Astrocyte (in vitro differentiated cells and primary cell): Measurements from ENCODE around the gene RFC2. TPM values are rescaled to one million over a fixed set of nuclear protein-coding genes. Genes with fewer than 3 reads are reported as not detected.
A peak's percentile ranks its signal among the peaks of the same experiment; 100 is the strongest.

Source experiments
- DNase-seq: peaks from one replicate; pipeline ENCODE4 v3.0.0-alpha.2; 2010; ENCODE audit warnings: low read depth
- FAIRE-seq: peaks from 2 replicates; lab custom pipeline; 2011; peaks lifted over from hg19 to GRCh38; lab: Jason Lieb, UNC
- H2AFZ ChIP-seq: 2 replicates; pipeline ENCODE4 v1.6.0; 2012; ENCODE audit warnings: low read depth, low read length, inconsistent platforms
- H3K27ac ChIP-seq: 2 replicates; pipeline ENCODE4 v1.5.1; 2011; ENCODE audit warnings: low read depth, low read length, inconsistent platforms
- H3K27me3 ChIP-seq: 2 replicates; pipeline ENCODE4 v1.6.0; 2011; ENCODE audit warnings: low read length, inconsistent platforms; ENCODE audit not compliant: insufficient read depth
- H3K36me3 ChIP-seq: 2 replicates; pipeline ENCODE4 v1.5.1; 2011; ENCODE audit warnings: low read length, inconsistent platforms; ENCODE audit not compliant: insufficient read depth
- H3K4me1 ChIP-seq: 2 replicates; pipeline ENCODE4 v1.5.1; 2011; ENCODE audit warnings: low read length, inconsistent platforms; ENCODE audit not compliant: insufficient read depth
- H3K4me2 ChIP-seq: 2 replicates; pipeline ENCODE4 v1.6.0; 2012; ENCODE audit warnings: low read length, inconsistent platforms
- H3K4me3 ChIP-seq: 2 replicates; pipeline ENCODE4 v1.5.1; 2011; ENCODE audit warnings: low read depth, mild to moderate bottlenecking, low read length, inconsistent platforms; ENCODE audit not compliant: insufficient read depth
- H3K79me2 ChIP-seq: 2 replicates; pipeline ENCODE4 v1.6.0; 2012; ENCODE audit warnings: mild to moderate bottlenecking, low read length, inconsistent platforms; ENCODE audit not compliant: insufficient read depth
- H3K9ac ChIP-seq: 2 replicates; pipeline ENCODE4 v1.6.0; 2012; ENCODE audit warnings: mild to moderate bottlenecking, low read length, inconsistent platforms
- H3K9me3 ChIP-seq: 2 replicates; pipeline ENCODE4 v1.5.1; 2012; ENCODE audit warnings: low read depth, mild to moderate bottlenecking, low read length, inconsistent platforms; ENCODE audit not compliant: insufficient read depth
- H4K20me1 ChIP-seq: 2 replicates; pipeline ENCODE4 v1.6.0; 2012; ENCODE audit warnings: low read length, inconsistent platforms; ENCODE audit not compliant: insufficient read depth
- H3K27ac Mint-ChIP-seq: one replicate; pipeline ENCODE4 v1.8.0; 2021; ENCODE audit warnings: mild to moderate bottlenecking, mixed read lengths; ENCODE audit not compliant: unreplicated experiment
- H3K27me3 Mint-ChIP-seq: one replicate; pipeline ENCODE4 v1.8.0; 2021; ENCODE audit warnings: low read depth, mixed read lengths; ENCODE audit not compliant: unreplicated experiment
- H3K36me3 Mint-ChIP-seq: one replicate; pipeline ENCODE4 v1.8.0; 2021; ENCODE audit warnings: low read depth, mixed read lengths; ENCODE audit not compliant: unreplicated experiment
- H3K4me1 Mint-ChIP-seq: one replicate; pipeline ENCODE4 v1.8.0; 2021; ENCODE audit warnings: low read depth, mixed read lengths; ENCODE audit not compliant: unreplicated experiment
- H3K4me3 Mint-ChIP-seq: one replicate; pipeline ENCODE4 v1.8.0; 2021; ENCODE audit warnings: mild to moderate bottlenecking, moderate library complexity, mixed read lengths; ENCODE audit not compliant: unreplicated experiment
- H3K9me3 Mint-ChIP-seq: one replicate; pipeline ENCODE4 v1.8.0; 2021; ENCODE audit warnings: mild to moderate bottlenecking, mixed read lengths; ENCODE audit not compliant: unreplicated experiment
- CTCF ChIP-seq: IDR thresholded peaks from 2 replicates; pipeline ENCODE4 v1.5.1; 2011; ENCODE audit warnings: low read depth, mild to moderate bottlenecking, inconsistent platforms, low read length, moderate library complexity; ENCODE audit not compliant: insufficient read depth
- EZH2 ChIP-seq: IDR thresholded peaks from 2 replicates; pipeline ENCODE4 v1.6.1; 2012; ENCODE audit warnings: mild to moderate bottlenecking, low read length, inconsistent platforms; ENCODE audit not compliant: insufficient read depth
- total RNA-seq: library from RNA; stranded (reverse); gene quantifications from 2 replicates; pipeline ENCODE4 v1.2.1, GENCODE V29; 2021

RFC2 gene
- total RNA-seq, 1 donor from 2014 or later, result 12.3 TPM

GRCh38 chr7:74289018-74289658 is 34.9 kb upstream of the RFC2 start, which contains the start of gene CLIP2:
TSS of gene CLIP2 (plus strand) at chr7:74289407. CDS start at chr7:74317547, 28,140 bp downstream.
- Histone ChIP-seq H4K20me1 (peaks cover 44% of the 10 kb centered on the region), H3K9ac (peak within 1 kb of the TSS; percentile 92), H3K79me2 (peaks cover 45% of the 10 kb centered on the region), H3K9me3 (no peaks in the 10 kb centered on the region), H3K27me3 (no peaks in the 10 kb centered on the region), H2AFZ (peak within 1 kb of the TSS; percentile 94), H3K4me1 (peaks cover 17% of the 10 kb centered on the region), H3K36me3 (no peaks in the 10 kb centered on the region), H3K4me2 (peak within 1 kb of the TSS; percentile 98), H3K27ac (peak within 1 kb of the TSS; percentile 64), H3K4me3 (peak within 1 kb of the TSS; percentile 85)
- FAIRE-seq, result no peak
- no peaks in the 10 kb centered on the region for H3K9me3 Mint-ChIP-seq
- peaks cover 6% of the 10 kb centered on the region for H3K4me1 Mint-ChIP-seq
- H3K4me3 Mint-ChIP-seq, result peak within 1 kb of the TSS; percentile 92
- TF ChIP-seq EZH2, result no peak
- peak; percentile 75 for DNase-seq
- no peaks in the 10 kb centered on the region for H3K27me3 Mint-ChIP-seq
- H3K36me3 Mint-ChIP-seq, result peaks cover 2% of the 10 kb centered on the region
- no peak within 1 kb of the TSS for H3K27ac Mint-ChIP-seq

- Histone ChIP-seq H4K20me1 (peaks cover 35% of the 10 kb centered on the region), H3K4me2 (peak overlapping the region; percentile 86), H3K9me3 (no peaks in the 10 kb centered on the region), H2AFZ (peak overlapping the region; percentile 94), H3K27me3 (no peaks in the 10 kb centered on the region), H3K79me2 (peaks cover 38% of the 10 kb centered on the region), H3K36me3 (no peaks in the 10 kb centered on the region), H3K4me1 (peaks cover 15% of the 10 kb centered on the region), H3K4me3 (peak overlapping the region; percentile 61), H3K27ac (no peak overlapping the region), H3K9ac (peak overlapping the region; percentile 77)
- Mint-ChIP-seq H3K27me3 (no peaks in the 10 kb centered on the region), H3K36me3 (peaks cover 2% of the 10 kb centered on the region), H3K9me3 (no peaks in the 10 kb centered on the region), H3K27ac (no peak overlapping the region), H3K4me1 (peaks cover 6% of the 10 kb centered on the region), H3K4me3 (peak overlapping the region; percentile 92)
- FAIRE-seq, result no peak
- TF ChIP-seq EZH2 (no peak), CTCF (no peak)
- DNase-seq, result no peak
Observed at GRCh38 chr7:74288034-74288881, 34.1 kb upstream of the RFC2 start.

GRCh38 chr7:74287303-74288033 is 33.3 kb upstream of the RFC2 start:
- no peak for TF ChIP-seq CTCF
- no peak for TF ChIP-seq EZH2
- Mint-ChIP-seq H3K27ac (no peak overlapping the region), H3K4me1 (peaks cover 6% of the 10 kb centered on the region), H3K27me3 (no peaks in the 10 kb centered on the region), H3K36me3 (peaks cover under 1% of the 10 kb centered on the region), H3K4me3 (no peak overlapping the region), H3K9me3 (no peaks in the 10 kb centered on the region)
- Histone ChIP-seq H3K36me3 (no peaks in the 10 kb centered on the region), H3K9ac (no peak overlapping the region), H2AFZ (no peak overlapping the region), H3K27ac (no peak overlapping the region), H3K79me2 (peaks cover 30% of the 10 kb centered on the region), H3K9me3 (no peaks in the 10 kb centered on the region), H3K4me3 (no peak overlapping the region), H3K27me3 (no peaks in the 10 kb centered on the region), H3K4me2 (no peak overlapping the region), H3K4me1 (peaks cover 15% of the 10 kb centered on the region), H4K20me1 (peaks cover 27% of the 10 kb centered on the region)
- FAIRE-seq (no peak), DNase-seq (no peak)
